Thyroid gland (tissue), 4 donors: ENCODE results near the gene KCNB1.

Experiments used
- POLR2A ChIP-seq, 2 donors: fragments of 450-650 bp; IDR thresholded peaks; one replicate each; pipeline ENCODE4 v1.6.1; 2017; ENCODE audit warnings: antibody characterized with exemption in 2 of 2, mild to moderate bottlenecking in 2 of 2, moderate library complexity in 1 of 2
- TF ChIP-seq, protein P1 (sequence below), 6 experiments: fragments of 200-600 bp in 3 of 6; fragments of 450-650 bp in 3 of 6; sonication (generic) in 3 of 6; IDR thresholded peaks; one replicate each; pipeline ENCODE4 v1.5.1; 2016 to 2019; ENCODE audit warnings: antibody characterized with exemption in 6 of 6, mild to moderate bottlenecking in 2 of 6, inconsistent platforms in 1 of 6, moderate library complexity in 1 of 6

DNA sequence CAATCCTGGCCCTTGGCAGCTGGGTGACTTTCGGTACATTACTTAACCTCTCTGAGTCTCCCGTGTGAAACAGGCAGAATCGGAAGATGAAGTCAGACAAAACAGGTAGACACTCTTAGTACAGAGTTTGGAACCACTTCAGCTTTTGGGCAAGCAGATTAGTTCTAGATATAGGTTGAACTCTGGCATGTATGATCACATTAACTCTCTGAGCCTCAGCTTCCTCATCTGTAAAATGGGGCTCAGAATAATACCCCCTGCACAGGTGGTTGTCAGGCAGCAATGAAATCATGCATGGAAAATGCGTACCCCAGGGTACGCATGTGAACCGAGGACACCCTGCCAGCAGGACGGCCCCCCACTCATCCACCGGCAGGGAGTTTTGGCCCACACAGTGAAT, 87.7 kb downstream of the KCNB1 start:
- TF ChIP-seq, protein P1, sequence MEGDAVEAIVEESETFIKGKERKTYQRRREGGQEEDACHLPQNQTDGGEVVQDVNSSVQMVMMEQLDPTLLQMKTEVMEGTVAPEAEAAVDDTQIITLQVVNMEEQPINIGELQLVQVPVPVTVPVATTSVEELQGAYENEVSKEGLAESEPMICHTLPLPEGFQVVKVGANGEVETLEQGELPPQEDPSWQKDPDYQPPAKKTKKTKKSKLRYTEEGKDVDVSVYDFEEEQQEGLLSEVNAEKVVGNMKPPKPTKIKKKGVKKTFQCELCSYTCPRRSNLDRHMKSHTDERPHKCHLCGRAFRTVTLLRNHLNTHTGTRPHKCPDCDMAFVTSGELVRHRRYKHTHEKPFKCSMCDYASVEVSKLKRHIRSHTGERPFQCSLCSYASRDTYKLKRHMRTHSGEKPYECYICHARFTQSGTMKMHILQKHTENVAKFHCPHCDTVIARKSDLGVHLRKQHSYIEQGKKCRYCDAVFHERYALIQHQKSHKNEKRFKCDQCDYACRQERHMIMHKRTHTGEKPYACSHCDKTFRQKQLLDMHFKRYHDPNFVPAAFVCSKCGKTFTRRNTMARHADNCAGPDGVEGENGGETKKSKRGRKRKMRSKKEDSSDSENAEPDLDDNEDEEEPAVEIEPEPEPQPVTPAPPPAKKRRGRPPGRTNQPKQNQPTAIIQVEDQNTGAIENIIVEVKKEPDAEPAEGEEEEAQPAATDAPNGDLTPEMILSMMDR (IDR thresholded peaks at IDR 0.05): no peak
- TF ChIP-seq POLR2A (IDR thresholded peaks at IDR 0.05): no peak
